Pons (tissue), 1 donor: Measurements from ENCODE around the gene EPHB1.
"Not testable (repeated sequence)": the region's sequence is repeated elsewhere in the genome, so short reads cannot be mapped to it uniquely, and the experiment has no call there.

ENCODE experiments used
- DNase-seq: peaks from one replicate; pipeline ENCODE4 v3.0.0-alpha.2; 2016; ENCODE audit warnings: low spot score

EPHB1 gene

DNA sequence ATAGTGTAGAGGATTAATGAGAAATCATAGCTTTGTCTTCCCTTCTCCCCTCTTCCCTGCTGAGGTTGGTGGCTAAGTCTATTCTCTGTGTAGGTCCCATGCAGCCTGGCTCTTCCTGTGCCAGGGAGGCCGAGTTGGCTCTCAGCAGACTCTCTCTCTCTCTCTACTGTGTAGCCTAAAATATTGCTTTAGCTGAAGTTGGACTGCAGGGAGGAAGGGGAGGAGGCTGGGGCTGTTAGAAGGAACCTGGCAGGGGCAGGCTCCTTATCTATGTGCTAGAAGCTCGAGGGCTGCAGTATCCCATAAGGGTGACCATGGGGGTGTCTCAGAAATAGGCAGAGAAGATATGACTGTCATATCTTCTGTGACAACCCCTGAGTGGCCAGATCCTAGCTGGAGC lies 160.8 kb downstream of the EPHB1 start:
- DNase-seq, result no peak

DNA sequence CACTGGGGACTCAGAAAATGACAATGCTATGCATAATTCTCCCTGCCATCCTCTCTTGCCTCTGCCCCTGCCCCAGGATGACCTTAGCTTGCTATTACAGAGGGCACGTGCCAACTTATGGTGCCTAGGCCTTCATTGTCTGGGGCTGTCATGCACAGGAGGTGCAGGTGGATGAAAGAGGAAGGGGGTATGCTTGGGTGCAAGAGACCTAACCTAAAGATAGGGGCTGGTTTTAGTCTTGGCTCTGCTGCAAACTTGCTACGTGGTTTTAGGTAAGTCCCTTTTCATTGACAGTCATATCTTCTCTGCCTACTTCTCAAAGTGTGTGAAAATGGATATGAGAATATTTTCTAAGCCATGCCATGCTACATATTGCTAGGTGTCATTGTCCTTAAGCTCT lies 161.3 kb downstream of the EPHB1 start:
- DNase-seq, result no peak

DNA sequence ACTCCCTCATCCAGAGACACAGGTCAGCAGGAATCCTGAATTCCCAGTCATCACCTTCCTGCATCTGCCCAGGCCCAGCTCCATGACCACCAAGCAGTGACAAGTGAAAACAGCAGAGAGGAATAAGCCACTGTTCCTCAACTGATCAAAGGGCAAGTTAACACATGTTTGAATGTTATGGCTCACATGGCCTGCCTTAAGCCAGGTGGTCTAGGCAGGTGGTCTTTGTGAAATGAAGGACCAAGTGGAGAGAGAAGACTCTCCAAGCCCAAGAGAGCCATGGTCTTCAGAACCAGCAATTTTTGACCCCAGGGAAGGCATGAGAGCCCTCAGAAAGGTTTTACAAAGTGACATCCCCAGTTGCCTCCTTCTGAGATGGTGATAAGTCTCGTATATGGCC lies 161.8 kb downstream of the EPHB1 start:
- no peak for DNase-seq

DNA sequence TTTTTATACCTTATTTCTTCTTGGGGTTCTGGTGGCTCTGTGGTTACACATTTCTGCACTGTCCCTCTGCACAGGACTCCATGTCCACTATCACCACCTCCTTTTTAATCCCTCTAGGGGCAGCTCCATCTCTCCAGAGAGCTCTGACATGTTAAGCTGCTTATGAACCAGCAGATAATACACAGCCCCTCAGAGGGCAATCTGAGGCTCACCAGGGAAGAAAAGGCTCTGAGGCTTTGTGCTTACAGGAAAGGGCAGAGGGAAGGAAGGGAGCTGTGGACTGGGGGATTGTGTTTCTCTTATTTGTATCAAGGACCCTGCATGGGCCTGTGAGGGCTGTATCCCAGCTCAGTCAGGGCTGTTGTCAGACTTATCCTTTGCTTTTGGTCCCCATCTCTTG lies 164.5 kb downstream of the EPHB1 start:
- DNase-seq, result no peak

DNA sequence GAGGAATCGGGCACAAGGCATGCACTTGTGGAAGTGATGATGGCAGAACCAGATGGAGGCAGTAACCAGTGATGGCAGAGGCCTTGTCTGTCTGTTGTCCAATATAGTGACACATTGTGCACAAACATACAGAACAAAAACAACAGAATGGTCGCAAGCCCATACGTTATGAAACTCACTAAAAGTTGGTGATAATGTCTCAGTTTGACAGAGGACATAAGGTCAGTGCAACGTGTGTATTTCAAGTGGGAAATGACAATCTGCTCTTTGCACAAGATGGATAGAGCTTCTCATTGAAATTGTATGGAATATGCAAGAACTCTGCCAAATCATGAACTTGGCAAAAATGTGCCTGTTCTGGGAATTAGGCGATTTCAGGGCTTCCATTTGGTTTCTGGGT lies 169.2 kb downstream of the EPHB1 start:
- no peak for DNase-seq

DNA sequence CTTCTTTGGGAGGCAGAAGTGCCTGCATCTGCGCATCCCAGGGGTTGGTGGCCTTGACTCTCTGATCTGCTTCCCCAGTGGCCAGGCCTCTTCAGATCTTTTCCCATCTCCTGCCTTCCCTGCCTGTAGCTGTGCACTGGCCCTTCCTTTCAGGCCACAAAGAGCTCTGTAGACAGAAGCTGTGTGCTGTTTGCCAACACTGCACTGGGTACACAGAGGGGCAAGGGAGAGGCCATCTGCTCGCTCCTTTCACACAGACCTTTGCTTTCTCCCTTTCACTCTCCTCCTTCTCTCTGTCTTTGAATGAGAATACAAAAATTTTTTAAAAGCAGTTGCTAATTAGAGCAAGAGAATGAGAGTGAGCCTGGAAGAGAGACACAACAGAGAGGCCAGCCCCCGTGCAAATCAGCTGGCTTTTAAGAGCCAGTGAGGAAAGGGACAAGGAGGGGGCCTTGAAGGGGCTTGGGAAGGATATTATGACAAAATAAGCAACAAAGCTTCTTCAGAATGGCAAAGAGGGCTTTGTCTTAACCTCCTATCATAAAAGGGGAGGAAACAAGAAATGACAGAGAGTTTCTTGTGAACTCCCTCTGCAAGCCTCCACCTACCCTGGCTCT lies 170.9 kb downstream of the EPHB1 start:
- DNase-seq, result peak; percentile 51

DNA sequence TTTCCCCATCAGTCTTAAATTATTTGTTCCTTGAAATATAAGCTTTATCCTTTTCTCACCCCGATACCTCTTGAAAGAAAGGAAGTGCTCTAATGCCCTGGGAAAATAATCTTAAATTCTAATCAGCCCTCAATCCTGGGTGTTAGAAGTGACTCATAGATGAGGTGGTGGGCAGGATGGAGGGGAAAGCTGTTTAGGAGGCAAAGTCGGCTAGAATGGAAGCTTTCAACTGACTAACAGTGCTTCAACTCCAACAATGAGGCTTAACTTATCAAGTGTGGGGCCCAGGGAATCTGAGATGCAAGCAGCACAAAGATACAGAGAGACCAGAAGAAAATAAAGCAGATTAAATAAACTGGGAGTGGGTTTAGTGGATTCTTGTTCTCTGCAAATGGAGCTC lies 175.8 kb downstream of the EPHB1 start:
- no peak for DNase-seq

DNA sequence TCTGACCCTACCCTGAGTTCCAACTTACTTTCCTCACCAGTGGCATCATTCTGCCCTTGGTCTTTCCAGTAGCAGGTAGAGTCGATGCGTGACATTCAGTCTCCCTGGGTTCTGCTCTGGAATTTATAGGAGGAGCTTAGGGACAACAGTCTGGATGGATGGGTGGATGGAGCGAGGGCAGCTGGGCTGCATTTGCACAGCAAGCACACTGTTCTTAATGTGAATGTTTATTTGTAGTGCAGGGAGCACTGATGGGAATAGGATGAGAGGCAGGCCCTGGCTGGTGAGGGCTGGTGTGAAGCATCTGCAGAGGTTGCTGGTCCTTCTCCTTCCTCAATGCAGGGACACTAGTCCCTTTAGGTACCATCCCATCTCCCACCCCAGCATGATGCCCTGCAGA lies 176.2 kb downstream of the EPHB1 start:
- DNase-seq, result peak; percentile 18

DNA sequence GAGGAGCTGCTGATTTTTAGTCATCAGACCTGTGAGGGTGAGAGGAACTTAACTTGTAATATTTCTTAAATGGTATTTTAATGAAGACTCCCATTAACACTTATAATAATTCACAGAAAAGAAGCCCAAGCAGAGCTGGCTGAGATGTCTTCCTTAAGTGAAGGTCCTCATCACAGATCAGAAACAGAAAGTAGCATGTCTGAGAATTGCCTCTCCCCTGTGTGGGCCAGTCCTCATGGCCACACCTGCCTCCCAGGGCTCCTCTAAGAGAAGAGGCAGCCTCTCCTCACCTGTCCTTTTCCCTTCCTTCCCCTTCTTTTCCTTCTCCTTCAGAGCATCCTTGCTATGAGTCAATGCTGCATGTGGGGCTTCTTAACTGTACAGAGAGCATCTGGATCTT lies 176.8 kb downstream of the EPHB1 start:
- not testable (repeated sequence) for DNase-seq

DNA sequence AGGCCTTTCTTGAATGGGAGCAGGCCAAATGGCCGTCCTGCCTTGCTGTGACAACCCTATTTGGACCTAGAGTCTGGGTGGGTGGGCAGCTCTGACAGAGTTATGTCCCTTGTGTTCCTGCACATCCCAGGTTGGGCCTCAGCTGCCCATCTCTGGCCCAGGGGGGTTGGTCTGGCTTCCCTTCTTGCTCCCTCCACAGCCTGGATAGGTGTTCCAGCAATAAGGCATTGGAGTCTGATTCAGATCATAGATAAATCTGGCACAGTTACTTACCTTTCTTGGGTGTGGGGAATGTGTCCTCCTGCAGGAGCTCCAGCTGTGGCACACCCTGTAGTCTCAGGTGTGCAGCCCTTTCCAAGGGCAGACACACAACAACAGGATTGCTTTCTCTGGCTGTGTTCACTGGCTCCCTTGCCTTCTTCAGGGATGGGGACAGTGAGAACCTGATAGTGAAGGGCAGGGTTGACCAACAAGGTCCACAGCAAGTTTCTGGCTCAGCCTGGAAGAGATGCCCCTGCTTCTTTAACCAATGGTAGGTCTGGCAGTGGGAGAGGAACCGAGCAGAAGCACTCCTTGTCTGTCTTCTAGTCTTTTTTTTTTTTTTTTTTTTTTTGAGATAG lies 177.9 kb downstream of the EPHB1 start:
- no peak for DNase-seq

DNA sequence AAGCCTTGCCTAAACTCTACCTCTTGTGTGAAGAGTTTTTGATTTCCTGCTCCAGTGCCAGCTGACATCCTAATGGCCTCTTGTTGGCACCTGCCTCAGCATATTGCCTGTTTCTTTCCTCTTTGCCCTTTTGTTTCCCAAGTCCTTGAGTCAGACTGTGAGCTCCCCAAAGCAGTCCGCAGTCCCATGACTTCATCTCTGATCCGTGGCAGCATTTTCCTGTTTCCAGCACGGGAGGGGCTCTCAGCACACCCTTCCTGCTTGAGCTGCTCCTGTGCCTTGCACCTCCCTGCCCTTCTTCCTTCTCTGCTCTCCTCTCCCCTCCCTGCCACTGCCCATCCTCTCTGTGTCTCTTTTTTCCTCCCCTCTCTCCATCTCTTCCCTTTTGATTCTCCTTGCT lies 179.6 kb downstream of the EPHB1 start:
- no peak for DNase-seq

DNA sequence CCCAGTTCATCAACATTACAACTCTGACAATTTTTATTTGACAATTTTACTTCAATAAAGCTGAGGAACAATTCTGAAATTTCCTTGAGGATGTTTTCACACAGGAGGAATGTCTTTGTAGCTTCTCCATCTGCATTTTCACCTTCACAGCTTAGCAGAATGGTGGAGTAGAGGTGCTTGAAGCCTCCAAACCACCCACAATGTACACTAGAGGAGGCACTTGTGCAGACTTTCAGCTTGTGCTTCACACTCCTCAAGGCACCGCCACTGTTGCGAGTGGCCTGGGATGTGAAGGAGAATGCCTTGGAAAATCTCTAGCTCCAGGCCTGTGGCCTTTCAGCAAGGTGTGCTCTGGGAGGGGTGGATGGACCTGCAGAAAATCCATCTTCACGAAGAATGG lies 181.9 kb downstream of the EPHB1 start:
- DNase-seq, result no peak

DNA sequence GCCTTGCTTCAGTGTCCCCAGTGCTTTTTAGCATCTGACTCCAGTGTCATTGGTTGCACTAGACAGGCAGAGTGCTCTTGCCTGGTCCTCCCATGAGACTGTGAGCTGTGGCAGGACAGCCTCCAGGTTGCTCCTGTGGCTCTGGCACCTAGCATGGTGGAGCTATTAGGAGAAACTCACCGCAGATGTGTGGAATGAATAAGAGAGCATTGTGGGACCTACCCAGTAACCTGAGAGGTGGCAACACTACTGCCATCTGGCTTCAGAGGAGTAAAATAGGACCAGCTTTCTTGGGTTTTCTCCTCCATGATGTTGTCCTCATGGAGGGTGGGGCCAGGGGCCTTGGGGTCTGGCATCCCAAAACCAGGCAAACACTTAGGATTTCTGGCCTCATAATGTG lies 183.6 kb downstream of the EPHB1 start:
- DNase-seq, result no peak

DNA sequence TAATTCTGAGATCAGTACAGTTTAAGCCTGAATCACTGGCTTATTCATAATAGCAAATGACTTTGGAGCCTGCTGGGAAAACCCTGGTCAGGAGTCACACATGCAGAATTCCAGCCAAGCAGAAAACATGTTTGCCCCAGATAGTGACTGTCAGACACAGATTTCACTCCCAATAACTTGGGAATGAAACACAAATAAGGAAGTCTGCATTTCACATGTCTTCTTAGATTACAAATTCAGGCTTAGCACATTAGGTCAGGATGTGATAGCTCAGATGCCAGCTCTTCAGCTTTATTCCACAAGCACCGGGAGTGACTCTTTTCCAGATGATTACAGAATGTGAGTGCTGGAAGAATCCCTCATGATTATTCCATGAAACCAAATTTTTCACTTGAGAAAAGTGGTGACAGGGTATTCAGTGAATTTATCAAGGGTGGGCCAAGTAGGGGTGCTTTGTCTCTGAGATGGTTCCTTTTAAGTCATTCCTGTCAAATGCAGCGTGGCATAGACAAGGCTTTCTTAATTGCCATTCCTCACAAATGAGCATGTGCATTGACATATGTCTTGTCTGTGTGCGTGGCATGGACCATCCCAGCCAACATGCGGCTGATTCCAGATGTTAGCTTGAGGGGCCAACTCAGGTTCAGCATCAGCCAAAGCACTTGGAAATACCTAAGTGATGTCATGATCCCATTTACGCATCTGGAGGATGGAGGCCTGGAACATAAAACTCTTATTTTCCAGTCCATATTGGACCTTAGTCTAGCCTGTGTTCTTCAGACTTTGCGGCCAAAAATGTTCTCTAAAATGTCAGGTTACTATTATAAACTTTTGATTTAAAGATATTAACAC lies 191.0 kb downstream of the EPHB1 start:
- no peak for DNase-seq

DNA sequence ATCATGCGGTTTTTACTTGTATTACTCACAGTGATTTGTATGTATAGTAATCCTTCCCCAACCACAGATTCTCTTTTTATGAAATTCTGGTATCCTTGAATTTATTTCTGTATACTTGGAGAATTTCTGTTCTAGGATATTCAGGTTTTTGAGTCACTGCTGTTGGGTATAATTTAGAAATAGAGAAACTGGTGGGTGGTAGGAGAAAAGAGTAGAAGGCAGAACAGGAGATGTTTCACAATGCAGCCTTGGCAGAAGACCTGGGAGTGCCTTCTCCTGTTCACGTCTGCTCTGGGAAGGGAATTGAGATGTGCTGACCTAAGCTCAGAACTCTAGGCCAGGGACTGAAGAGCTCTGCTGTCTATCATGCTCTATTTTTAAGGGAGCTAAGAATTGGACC lies 193.6 kb downstream of the EPHB1 start:
- no peak for DNase-seq

DNA sequence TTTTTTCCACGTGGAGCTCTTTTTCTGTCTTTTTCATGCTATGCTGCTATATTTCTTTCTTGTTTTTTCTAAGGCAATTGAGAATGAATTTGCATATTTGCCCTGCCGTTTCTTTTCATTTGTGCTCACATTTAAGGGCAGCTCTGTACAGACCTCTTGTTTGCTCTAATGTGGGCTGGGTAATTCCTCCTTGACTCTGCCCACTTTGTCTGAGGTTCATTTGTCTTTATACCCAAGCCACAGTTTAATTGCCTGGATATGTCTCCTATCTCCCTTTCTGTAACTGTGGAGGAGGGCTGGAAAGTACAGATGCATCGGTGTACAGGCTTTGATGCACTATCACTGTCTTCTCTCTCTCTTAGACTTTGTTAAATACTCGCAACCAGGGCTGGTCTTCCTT lies 195.9 kb downstream of the EPHB1 start:
- DNase-seq, result no peak

DNA sequence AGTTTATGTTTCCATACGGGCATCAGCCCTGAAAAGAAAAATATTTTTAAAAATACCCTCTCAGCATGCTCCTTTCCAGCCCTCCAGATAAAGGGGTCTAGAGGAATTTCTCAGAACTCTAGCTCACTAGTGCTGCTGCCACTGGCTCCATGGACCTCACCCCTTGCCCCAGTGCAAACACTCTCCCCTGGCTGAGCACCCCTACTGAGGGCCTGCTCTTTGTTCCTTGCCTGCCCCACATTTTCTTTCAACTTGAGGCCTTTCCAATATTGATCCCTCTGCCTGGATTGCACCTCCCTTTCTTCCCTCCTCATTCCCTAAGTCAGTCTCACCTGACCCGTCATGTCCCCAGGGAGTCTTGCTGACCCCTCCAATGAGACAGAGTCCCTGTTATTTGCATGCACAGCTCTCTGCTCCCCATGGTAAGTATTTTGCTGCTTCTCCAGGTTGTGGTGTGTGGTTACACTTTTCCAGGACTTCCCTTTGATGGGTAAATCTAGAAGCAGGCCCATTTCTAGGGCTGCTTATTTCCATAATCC lies 196.5 kb downstream of the EPHB1 start:
- no peak for DNase-seq

DNA sequence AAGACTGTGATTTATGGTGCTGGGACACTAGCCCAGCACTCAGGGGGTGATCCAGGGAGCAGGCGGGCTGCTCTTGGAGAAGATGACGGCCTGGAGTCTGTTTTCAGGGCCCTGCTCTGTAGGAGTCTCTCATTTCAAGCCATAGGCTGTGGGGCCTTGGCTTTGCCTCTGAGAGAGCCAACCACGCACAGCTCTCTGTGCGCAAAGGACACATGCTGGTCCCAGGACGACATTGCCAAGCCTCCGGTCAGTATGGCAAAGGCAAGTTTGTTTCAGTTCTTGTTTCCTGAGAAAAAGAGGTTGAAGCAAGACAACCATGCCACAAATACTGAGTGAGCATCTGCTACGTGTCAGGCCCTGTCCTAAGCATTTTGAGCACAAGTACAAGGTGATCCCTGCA lies 197.1 kb downstream of the EPHB1 start:
- peak; percentile 40 for DNase-seq

DNA sequence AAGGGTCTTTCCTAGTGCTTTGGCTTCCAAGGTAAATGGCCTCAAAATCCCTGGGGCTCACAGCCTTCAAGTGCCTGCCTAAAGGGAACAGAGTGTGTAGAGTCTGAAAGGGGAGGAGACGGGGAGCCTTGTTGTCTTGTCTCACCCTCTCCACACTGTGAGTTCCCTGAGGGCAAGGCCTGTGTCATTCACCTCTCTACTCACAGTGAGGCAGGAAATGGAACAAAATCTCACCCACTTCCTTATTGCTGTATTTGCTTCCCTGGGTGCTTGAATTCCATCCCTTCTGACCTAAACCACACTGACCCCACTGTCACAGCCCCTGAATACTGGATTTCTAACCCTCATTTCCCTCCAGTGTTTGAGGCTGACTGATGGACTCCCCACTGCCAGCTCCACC lies 197.5 kb downstream of the EPHB1 start:
- DNase-seq, result no peak

DNA sequence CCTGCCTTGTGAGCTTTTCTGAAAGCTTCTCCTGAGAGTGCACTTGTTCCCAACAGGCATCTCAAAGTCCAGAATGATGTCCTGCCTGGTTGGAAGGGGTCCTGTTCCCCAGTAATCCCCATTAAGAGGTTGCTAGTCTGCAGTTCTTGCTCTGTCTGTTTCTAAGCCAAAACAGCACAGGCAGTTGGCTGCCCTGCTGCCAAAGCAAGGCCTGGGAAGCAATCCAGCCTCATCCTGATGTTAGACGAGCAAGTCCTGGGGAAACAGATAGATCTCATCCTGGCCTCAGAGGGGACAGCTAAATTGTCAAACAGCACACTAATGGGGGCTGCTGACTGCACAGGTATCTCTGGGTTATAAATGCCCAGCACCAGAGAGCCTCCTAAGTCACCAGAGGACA lies 198.0 kb downstream of the EPHB1 start:
- DNase-seq, result peak; percentile 31

DNA sequence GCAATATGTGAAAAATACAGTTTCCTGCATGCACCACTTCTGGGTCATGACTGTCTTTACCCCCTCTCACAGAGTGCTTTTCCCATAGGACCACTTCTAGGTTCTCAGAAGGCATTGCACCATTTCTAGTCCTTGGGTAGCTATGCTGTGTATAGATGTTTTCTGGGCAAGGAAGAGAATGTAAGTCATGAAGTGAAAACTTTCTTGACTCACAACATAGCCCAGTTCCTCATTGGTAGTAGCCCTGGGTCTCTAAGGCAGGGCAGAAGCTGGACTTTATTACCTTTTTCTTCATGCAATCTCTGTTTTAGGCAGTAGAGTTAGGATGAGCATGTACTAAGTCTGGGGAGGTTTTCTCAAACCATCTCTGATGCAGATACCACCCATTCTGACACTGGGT lies 203.1 kb downstream of the EPHB1 start:
- DNase-seq, result no peak

DNA sequence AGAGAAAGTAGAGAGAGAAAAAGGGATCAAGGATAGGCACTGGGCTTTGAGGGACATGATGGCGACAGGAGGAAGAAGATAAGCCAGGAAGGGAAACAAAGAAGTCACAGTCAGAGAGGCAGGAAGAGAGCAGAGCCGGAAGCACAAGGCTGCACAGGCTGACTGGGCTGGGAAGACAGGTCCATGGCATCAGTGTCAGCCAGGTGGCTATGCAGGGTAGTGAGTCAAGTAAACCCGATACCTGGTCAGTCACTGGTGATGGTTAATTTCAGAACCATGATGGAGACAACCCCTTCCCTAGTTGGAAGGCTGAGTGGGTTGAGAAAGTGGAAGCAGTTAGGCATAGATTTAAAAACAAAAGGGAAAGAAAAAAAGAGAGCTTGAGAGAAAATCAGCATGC lies 203.8 kb downstream of the EPHB1 start:
- DNase-seq, result no peak

DNA sequence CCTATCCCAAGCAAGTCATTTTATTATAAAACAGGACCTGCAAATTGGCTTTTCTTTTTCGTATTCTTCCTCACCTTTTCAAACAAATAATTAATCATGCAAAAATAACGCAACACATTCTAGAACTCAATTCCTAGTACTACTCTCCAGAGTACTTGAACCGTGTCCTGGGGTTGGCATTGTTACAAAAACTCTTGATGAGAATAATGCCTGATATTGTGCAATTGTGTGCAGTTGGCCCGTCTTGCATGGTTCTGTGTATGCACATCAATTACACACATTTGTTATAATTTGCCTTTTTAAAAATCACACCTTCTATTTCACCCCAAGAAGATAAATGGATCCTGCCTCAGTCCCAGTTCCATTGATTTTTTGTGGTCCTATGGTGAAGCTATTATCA lies 205.4 kb downstream of the EPHB1 start:
- DNase-seq, result peak; percentile 22
